ENCODE results near the gene NR2F1. TPM values are rescaled to one million over a fixed set of nuclear protein-coding genes. Genes with fewer than 3 reads are reported as not detected.

The NR2F1 gene
- 63.1 and 74.9 TPM in 2 replicates for total RNA-seq

DNA sequence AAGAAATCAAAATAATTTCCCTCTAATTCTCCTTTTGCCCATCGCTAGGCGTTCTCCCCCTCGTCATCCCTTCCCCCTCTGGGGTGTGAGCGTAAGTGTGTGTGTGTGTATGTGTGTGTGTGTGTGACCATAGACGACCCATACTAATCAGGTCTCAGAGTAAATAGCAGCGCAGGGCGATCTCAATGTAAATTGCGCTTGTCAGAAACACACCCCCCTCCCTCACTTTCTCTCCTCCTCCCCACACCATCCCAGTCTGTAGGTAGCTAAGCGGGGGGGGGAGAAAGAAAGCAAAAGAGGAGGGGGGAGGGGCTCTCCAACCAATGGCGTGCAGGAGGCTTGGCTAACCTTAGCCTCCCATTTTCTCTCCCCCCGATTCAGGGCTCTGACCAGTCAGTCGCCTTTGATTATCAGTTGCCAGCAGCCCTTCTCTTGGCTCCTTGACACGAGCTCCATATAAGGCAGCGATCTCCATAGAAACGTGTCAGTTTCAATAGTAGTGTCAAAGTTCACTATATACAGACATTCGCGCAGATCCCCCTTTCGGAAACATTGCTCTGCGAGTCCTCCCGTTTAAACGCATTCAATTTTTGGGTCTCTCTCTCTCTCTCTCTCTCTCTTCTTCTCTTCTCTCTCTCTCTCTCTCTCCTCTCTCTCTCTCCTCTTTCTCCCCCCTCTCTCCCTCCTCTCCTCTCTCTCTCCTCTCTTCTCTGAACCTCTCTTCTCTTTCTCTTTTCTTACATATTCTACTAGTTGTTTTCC lies at the start of gene NR2F1:
Gene NR2F1, plus strand, starts transcription at position 546 of the 762 bp plus-strand sequence. CDS start 1,802 bp downstream, outside the sequence.

DNA sequence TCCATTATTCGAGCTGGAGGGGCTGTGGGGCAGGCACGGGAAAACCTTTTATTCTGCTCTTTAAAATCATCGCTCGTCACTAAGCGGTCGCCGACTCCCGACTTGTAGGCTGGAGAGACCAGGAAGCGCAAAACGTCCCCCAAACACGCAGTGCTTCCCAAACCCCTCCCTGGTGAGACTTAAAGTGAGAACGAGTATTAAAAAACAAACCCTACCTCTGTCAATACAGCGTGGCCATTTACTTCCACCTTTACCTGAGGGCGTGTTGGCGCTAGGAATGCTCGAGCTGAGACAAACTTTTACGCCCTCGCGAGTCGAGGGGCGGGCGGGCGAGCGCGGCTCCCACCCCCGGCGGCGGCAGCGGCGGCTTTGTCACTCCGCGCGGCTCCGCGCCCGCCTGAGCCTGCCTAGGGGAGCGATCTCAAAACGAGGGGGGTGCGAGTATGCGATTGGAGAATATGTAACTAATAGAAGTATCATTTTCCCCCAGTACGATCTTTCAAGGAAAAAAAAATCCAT lies 2.0 kb upstream of the NR2F1 start, which contains the start of gene NR2F1-AS1:
Gene NR2F1-AS1, minus strand, starts transcription at position 293 of the 519 bp plus-strand sequence.

Other genes with a start within 250 kb of the NR2F1 start
- gene NR2F1-AS1, start 2.0 kb upstream of the NR2F1 start, total RNA-seq = 31.0 and 31.4 TPM in 2 replicates
- 0.33 and 0.43 TPM in 2 replicates for gene POU5F2, start 158.4 kb downstream of the NR2F1 start, total RNA-seq

Data from dermis lymphatic vessel endothelial cell (primary cell).